Stimulated activated CD8-positive, alpha-beta memory T cell treated with anti-CD3 and anti-CD28 coated beads, Interleukin-12 subunit alpha, Interleukin-12 subunit beta, amount 100 ng/mL, for 24 hours (primary cell): ENCODE data around the gene RPS2.

Experiments used
- DNase-seq: peaks from one replicate; pipeline ENCODE4 v3.0.0-alpha.2; 2020; ENCODE audit errors: extremely low read depth

RPS2 gene

DNA sequence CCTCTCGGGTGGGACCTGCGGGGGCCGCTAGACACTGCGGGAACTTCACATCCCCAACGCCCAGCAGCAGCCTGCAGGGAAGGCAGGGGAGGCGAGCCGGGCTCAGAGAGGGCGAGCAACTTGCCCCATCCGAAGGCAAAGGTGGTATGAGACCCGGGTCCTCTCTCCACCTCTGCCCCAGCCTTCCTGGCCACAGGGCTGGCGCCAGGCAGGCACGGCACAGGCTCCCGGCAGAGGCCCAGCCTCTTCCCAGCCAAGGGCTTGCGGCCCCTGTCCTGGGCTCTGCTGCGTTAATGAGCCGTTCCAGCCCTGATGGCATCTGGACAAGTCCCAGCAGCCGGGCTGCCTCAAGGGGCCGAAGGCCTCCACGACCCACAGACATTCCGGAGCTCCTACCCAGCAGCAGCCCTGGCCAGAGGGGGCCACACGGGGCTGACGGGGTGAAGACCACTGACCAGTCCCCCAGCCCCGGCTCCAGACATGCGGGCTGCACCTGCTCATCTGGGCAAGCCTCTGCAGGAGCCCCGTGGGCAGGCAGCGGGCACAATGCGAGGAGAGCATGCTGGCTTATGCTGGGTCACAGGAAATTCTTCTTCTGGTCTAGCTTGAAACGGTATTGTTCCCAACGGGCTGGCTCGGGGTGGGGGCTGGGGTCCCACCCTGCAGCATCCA lies 45.2 kb downstream of the RPS2 start:
- DNase-seq: no peak

DNA sequence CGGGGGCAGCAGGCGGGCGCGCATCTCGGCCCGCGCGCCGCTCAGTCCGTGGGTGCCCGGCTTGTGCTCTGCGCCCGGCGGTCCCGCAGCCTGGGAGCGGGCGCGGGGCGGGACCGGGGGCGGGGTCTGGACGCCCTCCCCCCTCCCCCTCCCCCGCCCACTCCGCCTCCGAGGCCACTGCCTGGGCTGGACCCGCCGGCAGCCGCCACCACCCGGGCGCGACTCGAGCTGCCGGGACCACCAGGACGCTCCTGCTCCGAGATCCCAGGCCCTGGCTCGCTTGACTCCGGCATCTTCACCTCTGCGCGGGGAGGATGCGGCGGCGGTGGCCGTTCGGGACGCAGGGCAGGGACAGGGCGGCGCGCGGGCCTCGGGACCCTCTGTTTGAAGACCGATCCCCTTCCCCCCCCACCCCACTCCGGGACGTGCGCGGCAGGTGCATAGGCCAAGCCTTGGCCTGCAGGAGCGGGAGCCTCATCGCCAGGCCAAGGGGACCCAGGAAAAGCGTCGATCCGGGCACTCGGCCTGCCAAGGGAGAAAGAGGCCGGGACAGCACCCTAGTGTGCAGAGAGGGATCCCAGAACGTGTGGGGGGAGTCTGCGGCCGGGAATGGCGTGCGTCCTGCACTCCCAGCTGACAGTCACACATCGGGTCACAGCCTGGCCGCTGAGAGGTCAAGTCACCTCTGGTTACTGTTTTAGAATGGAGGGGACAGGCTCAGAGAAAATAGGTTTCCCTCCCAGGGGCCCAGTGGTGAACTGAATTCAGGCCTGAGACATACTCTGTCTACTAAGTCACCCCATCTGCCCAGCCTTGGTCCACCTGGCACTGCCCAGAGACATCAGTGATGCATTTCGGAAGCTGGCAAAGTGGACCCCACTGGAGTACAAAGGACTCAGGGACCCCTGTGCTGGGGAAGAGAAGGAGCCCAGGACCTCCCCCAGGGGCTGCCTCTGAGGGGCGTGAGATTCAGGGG lies 46.0 kb downstream of the RPS2 start, which contains the start of gene HS3ST6:
Gene HS3ST6 (minus strand): TSS at position 65 of the 976 bp plus-strand sequence. CDS start 92 bp downstream, outside the sequence.
- no peak for DNase-seq

DNA sequence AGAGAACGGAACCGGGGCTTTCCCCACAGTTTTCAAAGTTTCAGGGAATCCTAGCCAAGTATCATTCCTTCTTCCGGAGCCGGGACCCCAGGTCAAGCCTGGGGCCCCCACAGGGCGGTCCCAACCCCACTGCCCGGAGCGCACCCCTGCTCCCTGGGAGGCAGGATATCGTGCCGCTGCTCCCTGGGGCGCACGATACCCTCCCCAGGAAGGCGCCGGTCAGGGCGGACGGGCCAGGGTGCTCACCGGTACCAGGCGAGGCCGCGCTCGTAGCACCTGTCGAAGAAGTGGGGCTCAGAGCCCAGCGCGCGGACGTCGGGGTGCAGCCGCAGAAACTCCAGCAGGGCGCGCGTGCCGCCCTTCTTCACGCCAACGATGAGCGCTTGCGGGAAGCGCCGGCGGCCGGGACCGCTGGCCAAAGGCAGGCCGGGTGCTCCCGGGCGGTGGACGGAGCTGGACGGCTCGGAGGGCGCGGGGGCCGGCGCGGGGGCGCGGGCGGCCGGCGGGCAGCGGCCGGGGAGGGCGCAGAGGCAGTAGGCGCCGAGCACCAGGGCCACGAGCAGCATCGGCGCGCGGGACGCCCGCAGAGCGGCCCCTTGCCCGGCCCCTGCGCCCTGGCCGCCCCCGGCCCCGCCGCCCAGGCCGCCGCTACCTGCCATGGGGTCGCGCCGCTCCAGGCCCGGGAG lies 46.8 kb downstream of the RPS2 start:
- no peak for DNase-seq

DNA sequence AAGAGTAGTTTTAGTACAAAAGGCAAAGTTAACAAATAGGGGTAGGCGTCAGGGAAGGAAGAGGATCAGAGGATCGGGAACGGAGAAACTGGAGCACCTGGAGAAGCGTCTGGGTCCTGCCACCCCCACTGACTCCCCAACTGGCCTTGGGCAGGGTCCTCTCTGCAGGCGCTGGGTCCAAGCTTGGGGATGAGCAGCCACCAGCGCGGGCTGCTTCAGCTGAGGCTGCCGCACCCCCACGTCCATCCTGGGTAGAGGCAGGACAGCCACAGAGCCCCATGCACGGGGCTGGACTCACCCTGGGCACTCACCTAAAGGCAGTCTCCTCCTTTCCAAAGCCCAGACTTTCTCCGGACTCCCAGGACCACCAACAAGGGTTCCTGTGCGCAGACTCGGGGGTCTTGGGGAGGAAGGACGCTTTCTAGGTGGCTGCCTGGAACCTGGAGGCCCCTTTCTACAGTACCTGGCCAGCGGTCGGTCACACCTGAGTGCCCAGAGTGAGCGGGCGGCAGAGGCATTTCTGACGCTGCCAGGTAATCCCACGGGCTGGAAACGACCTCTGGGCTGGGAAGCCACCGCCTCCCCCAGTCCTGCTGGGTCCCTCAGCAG lies 47.5 kb downstream of the RPS2 start:
- no peak for DNase-seq

DNA sequence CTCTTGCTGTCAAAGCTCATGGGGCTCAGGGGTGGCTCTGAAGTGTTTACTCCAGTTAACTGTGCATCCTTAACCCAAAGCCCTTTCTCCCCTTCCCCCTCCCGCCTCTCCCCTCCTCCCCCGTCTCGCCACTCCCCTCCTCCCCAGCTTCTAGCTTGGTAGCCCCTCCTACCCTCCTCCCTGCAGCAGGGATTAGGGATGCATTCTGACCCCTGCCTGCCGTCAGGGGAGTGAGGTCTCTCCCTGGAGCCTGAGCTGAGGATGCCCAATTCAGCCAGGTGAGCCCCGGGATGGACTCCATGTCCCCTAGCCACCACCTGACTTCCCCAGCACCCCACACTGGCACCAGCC lies 48.0 kb downstream of the RPS2 start:
- no peak for DNase-seq

DNA sequence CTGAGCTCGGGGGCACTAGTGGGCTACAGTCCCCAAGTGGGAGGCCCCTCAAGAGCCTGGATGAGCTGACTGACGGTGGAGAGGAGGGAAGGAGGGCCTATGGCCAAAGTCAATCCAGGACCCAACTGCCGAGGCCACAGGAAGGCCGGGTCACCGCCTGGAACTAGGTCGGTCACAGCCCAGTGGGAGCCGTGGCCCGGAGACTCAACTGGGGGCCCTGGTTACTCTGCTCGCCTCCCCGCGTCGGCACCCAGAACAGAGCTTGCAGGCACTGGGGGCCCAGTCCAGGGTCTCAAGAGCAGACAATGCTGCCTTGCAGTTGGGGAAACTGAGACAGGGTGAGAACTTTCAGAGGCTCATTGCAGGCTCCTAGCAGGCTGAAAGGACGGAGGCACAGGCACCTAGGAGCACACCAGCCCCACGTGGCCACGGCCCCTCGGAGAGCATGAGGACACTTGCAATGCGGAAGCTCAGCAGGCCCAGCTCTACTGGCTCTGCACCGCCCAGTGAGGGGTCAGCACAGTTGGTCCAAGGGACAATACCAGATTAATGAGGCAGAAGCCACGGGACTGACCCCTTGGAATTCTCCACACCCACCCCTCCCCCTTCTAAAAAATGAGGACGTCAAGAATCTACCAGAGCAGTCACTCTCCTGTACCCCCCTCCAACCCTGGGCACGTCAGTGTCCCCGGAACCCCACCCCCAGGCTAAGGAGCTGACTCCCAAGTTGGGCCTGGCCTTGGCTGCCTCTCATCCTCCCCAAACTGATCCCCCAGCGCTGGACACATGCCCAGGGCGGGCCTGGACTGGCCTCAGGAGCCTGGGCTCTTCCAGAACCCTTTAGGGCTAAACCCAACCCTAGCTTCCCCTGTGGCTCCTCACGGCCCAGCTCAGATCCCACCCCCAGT lies 48.6 kb downstream of the RPS2 start:
- DNase-seq: no peak

DNA sequence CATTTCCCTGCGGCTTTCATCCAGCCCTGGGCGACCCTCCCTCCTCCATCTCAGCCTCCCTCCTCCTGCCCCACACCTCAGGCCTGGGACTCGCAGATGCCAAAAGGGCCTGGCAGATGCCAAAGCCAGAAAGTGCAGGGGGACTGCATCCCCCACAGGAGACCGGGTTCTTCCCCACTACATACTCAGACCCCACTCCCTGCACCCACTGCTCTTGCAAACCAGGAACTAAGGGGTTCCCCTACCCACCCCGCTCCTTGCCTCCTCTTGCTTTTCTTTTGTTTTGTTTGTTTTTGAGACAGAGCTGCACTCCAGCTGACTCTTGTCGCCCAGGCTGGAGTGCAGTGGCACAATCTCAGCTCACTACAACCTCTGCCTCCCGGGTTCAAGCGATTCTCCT lies 49.6 kb downstream of the RPS2 start:
- no peak for DNase-seq

DNA sequence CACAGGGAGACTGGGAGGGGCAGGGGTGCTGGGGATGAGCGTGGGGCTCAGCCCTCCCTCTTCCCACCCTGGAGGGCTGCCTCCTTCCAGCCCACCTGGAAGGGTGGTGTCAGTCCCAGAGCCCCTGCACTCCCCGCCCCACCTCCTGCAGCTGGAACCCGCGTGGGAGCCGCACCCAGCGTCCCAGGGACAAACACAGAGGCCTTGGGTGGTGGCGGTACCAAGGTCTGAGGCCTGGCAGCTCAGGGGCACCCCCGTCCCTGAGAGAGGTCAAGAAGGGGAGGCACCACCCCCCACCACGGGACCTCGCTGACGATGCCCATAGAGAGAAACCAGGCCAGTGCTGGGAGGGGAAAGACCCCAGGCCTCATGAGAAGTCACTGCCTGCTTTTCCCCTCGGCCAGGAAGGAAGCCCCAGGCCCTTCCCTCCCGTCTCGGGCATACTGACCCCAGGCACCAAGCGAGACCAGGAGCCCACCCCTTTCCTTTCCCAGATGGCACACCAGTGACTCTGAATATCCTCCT lies 50.5 kb downstream of the RPS2 start:
- no peak for DNase-seq

DNA sequence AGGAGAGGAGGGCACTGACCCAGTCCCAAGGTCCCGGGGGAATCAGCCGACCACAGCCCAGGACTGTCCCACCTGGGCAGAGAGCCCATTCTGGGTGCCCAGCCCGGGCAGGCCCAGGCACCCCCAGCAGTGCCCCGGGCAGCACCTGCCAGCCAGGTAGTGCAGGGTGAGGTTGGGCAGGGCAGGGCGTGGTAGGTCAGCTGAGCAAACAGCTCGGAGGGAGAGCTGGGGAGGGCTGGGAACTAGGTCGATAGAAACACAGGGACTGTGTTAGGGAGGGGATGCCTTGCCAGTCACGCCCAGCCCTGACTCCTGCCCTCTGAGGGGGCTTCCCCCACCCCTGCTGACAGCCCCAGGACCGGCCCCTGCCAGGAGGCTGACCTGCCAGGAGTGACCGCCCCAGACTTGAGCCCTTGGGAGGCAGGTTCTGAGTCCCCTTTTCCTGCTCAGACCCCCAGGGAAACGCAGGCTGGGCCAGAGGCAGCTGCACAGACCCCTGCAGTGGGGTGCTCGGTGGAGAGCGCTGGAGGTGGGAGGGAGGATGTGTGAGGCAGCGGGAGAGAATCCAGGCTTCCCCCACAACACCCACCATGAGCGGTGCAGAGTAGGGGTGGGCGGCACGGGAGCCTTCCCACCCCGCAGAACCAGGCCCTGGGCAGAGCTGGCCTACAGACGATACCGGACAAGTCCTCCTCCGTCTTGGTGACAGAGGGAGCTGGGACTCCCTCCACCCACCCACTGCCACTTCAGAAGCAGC lies 51.1 kb downstream of the RPS2 start:
- DNase-seq: no peak

DNA sequence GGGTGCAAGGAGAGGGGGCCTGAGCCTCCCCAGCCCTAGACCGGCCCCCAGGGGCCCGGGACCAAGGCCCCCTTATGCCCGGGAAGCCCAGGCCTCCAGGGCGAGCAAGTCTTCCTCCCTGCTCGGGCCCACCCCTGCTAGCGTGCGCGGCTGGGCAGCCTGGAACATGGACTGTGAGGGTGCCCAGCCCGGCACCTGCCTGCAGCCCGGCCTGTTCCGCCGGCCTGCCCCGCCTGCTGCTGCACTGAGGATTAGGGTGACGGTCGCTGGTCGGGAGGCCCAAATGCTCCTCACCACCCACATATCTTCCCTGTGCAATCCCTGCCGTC lies 52.4 kb downstream of the RPS2 start:
- no peak for DNase-seq
